Inferior parietal cortex (tissue), 1 donor: ENCODE data around the gene POC1A.

Experiments
- DNase-seq: peaks from one replicate; pipeline ENCODE4 v3.0.0-alpha.2; 2016; ENCODE audit errors: extremely low spot score

The POC1A gene

GRCh38 chr3:52104684-52105640 lies 49.3 kb downstream of the POC1A start:
- no peak for DNase-seq

DNA sequence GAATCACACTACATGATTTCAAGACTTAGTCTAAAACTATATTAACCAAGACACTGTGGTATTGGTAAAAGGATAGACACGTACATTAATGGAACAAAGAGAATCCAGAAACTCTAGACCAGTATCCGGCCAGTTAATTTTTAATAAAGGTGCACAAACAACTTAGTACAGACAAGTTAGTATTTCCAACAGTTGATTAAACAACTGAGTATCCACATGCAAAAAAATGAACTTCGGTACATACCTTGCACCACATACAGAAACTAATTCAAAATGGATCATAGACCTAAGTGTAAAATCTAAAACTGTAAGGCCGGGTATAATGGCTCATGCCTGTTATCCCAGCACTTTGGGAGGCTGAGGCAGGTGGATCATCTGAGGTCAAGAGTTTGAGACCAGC lies 51.3 kb downstream of the POC1A start:
- no peak for DNase-seq

GRCh38 chr3:52099001-52099401 lies 55.2 kb downstream of the POC1A start:
- DNase-seq, result no peak

DNA sequence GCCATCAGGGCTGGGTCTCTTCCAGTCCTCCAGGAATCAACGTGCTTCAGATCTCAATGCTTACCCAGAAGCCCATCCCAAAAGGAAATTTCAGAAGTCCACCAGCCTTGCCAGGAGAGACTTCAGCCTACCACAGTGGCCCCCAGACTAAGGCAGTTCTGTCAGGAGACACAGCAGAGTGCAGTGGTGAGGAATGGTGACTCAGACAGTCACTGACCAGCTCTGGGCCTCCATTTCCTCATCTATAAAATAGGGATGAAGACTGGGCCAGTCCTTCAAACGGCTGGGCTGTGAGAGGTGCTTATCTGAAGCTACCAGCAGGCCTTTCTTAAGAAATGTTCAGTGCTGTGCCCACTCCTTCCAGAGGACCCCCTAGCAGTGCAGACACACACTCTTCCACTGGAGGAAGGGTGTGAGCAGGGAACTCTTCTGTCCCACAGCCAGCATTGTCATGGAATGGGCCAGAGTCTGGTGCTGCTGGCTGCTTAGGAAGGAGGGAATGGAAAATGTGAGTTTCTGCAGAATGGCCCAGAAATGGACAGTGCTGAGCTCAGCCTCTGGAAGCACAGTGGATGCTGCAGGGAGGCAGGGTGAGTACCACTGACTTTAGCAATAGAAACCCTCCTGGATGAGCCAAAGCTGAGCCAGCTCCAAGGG lies 56.2 kb downstream of the POC1A start:
- DNase-seq, result no peak

DNA sequence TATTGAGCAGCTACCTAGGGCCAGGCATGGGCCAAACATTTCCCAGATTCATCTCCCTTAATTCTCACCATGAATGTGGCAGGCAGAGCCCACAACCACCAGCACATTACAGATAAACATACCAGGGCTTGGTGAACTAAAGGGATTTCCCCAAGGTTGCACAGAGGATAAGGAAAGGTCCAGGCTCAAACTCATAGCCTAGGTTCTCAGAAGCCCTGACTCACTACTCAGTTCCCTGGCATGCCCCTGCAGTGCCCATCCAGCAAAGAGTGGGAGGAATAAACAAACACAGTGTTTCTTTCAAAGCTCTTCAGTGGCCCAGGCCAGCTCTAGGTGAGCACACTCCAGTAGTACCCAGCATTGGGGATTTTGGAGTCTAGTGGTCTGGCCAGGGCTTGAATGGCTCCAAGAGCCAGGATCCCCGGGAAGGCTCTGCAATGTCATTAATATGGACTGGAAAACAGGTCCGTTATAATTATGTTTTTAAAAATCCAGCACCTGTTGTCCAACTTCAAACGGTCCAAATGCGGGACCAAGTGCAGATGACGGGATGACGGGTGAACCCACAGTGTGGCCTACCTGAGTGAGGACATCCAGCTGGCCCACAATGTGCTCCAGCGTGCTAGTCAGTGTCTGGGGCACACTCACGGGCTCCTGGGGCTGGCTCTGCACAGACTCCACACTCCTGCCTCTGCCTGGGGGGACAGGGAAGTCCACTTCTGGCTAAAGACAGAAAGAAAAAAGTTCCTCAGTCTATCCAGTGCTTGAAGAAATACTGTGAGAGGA lies 58.0 kb downstream of the POC1A start:
- no peak for DNase-seq

- DNase-seq, result no peak
These were observed 59.4 kb downstream of the POC1A start for GRCh38 chr3:52094571-52095485.

- DNase-seq, result no peak
These were observed 60.3 kb downstream of the POC1A start for GRCh38 chr3:52093756-52094545.

GRCh38 chr3:52092891-52093290 lies 61.3 kb downstream of the POC1A start:
- no peak for DNase-seq

- DNase-seq, result no peak
These were observed 62.0 kb downstream of the POC1A start for GRCh38 chr3:52092271-52092660.

DNA sequence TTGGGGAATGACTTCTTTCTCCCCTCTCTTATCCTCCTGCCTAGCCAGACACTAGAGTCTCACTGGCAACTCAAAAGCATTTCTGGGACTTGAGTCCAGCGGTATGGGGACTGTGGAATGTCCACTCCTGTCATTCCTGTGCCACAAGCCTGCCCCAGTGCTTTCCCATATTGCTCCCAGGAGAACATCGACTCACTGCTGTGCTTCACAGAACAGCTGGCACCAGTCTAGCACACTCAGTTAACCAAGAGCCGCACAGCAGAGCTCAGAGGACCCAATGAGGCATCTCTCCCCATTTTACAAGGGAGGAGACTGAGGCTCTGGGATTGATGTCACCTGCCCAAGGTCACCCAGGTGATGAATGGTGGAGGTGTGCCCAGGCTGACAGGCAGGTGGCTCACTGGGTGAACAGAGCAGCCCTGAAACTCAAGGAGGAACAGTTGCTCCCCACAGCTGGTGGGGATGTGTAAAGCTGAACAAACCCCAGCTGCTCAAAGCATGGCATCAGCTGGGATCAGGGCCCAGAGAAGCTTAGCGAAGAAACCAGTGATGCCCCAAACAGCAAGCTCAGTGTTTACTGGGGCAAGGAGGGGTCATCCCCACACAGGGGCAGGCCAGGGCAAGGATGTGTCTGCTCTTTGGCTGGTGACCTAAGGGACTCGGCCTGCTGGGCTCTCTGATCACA lies 62.5 kb downstream of the POC1A start:
- peak; percentile 36 for DNase-seq

DNA sequence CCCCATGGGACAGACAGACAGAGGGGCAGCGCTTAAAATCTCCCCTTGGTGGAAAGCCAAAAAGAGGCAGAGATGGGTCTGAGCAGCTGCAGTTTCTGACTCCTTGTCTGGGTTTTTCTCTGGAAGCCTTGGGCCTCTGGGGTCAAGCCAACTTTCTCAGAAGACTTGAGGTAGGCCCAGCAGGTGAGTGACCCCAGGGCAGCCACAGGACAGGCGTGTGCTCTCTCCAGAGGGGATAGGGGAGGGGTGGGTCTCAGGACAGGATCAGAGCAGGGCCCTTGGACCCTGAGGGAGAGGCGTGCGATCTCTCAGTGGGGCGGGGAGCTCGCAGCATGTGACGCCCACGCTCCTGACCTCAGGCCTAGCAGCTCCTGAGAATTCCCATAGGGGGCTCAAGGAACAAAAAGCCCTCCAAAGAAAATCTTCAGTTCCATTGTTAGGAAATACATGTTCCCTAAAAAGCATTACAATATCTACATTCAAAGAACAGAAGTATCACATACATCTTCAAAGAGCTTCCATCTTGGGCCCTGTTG lies 63.2 kb downstream of the POC1A start:
- no peak for DNase-seq

GRCh38 chr3:52090131-52090932 lies 63.9 kb downstream of the POC1A start:
- peak; percentile 31 for DNase-seq

GRCh38 chr3:52089691-52090090 lies 64.5 kb downstream of the POC1A start:
- no peak for DNase-seq

DNA sequence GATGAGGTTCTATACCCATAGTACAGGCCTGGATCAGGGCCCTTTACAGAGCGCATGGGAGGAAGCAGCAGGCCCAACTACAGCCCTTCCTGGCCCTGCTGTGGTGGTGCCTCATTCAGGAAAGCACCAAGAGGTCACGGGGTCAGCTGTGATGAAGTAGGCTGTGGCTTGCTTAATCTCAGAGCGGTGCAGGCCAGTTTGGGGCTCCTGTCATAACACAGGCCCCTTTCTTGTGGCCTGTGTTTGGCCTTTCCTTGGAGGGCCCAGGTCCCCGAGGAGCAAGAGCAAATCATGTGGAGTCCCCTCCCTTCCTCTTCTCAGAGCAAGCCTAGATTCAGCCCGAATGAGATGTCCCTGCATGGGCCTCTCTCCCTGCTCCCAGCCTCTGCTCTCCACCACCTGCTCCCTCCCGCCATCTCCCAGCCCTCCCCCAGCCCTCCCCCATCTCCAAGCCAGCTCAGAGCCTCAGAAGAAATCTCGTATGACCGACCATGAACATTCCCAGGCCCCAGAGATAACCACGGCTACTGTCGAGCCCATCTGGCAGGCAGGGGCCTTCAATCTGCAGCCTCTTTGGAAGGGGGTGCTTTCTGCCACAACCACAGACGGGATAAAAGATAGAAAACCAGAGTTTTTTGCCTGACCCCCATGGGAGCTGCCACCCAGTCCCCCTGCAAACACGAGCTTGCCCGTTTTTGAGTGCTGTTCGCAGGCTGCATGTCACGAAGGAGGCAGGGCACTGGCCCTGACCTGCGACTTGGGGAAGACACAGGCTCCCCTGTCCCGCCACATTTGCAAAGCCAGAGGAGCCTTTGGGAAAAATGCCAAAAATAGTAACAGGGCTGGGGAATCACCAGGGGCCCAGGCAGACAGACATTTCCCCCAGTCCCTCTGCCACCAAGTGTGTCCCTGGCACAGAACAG lies 65.5 kb downstream of the POC1A start:
- no peak for DNase-seq

DNA sequence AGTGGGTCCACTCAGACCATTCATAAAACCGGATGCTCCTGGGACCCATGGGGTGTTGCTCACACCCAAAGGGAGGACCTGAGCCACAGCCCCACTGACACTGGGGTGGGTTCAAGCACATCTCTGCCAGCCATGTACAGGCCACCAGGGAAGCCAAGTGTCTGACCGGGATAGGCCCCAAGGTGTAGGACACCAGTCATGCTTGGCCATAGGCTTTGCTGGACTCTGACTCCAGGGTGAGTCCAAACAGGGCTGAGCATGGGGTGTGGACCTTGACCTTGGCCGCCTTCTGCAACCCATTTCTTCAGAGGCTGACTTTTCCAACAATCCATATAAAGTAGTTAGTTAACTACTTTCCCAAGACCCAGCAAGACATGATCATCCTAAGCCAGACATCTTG lies 66.5 kb downstream of the POC1A start:
- no peak for DNase-seq

DNA sequence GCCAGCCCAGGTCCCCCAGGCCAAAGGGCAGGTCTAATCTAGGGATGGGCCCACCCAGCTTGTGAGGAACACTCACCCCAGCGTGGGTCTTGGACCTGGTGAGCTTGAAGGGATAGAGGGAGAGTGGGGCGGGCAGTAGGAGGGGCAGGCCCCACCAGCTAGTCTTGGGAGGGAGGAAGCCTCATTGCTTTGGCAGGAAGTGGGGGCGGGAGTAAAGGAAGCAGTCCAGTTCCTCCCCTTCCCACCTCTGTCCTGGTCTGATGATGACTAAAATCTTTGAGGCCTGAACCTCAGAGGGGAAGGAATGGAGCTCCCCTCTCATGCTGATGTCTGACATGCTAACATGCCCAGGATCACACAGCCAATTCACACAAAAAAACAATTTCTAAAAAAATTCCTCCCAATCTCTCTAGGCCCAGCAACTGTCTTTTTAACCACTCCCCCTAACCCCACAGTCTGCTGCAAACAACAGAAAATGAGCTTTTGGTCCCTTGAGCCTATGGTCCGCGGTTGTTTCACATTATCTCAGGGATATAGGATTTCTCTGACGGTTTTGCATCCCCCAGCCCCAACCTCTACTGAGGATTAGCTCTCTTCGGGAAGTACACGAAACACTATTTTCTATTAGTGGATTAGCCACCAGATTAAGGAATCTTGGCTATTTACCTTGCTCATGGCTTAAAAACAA lies 67.1 kb downstream of the POC1A start:
- DNase-seq, result no peak

GRCh38 chr3:52086461-52086860 lies 67.8 kb downstream of the POC1A start:
- no peak for DNase-seq
